Measurements from ENCODE around the gene FOXN3.

The FOXN3 gene

DNA sequence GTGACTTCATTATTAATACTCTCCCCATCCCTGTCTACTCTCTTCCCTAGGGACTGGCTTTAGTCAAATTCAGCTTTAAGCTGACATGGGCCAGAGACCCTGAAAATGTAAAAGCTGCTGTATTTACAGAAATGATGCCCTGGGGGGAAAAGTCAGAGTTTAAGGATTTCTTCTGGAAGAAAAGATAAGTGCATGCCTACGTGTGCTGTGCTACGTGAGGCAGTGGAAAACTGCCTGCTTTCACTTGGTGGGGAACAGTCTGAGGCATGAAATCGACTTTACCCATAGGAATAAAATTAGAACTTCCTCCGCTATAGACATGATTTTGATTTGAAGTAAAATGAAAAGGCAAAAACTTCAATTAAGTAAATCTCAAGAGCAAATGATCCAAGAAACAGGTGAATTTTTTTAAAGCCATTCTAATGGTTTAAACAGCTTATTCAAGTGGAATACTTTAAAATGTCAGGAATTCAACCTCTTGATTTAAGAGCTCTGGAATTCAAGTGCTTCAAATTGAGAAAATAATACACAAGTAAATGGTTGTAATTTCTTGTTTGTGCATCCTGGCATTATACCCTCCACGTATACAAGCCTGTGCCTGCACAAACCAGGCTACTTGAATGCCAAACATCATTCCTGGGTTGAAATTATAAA lies 168.5 kb downstream of the FOXN3 start:
- DNase-seq: no peak

DNA sequence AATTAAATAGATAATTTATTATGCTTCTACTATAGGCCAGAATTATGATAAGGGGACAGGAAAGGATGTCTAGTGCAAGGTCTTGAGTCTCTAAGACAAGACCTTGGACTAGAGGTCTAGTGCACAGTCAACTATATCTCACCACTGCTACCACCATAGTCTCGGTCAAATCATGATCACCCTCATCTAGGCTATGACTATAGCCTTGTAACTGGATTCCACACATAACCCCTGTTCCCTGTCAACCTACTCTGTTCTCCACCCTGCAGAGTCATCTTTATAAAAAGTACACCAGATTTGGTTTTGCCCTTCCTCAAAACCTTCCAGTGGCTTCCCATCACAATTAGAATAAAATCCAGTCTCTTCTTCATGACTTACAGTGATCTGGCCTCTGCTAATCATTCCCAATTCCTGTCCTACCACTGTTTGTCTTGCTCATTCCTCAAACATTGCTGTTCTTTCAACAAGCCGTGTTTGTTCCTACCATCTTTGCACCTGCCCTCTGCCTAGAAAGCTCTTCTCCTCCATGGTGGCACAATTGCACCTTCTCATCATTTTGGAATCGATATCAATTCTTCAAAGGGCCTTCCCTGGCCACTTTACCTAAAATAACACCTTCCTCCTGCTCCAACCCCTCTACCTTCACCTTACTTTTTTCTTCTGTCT lies 169.4 kb downstream of the FOXN3 start:
- DNase-seq: no peak

GRCh38 chr14:89246290-89246689 lies 170.7 kb downstream of the FOXN3 start:
- DNase-seq: no peak

DNA sequence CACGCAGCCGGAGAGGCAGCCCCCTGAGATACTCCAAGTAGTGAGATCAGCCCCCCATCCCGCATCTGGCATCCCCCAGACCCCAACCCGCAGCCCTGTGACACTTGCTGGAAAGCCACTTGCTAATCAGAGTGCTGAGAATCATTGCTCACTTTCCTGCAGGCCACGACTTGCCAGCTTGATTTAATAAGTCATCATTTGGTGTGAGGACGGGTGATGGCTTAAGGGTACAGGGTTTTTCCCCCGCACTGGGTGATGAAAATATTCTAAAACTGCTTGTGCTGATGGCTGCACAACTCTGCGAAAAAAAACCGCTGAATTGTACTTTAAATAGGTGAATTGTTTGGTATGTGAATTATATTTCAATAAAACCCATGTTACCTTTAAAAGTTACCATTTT lies 171.2 kb downstream of the FOXN3 start:
- no peak for DNase-seq

- no peak for DNase-seq
Observed at GRCh38 chr14:89244720-89245119, 172.3 kb downstream of the FOXN3 start.

- peak; percentile 75 for DNase-seq
Observed at GRCh38 chr14:89243741-89244140, 173.3 kb downstream of the FOXN3 start.

GRCh38 chr14:89243286-89243685 lies 173.7 kb downstream of the FOXN3 start:
- no peak for DNase-seq

DNA sequence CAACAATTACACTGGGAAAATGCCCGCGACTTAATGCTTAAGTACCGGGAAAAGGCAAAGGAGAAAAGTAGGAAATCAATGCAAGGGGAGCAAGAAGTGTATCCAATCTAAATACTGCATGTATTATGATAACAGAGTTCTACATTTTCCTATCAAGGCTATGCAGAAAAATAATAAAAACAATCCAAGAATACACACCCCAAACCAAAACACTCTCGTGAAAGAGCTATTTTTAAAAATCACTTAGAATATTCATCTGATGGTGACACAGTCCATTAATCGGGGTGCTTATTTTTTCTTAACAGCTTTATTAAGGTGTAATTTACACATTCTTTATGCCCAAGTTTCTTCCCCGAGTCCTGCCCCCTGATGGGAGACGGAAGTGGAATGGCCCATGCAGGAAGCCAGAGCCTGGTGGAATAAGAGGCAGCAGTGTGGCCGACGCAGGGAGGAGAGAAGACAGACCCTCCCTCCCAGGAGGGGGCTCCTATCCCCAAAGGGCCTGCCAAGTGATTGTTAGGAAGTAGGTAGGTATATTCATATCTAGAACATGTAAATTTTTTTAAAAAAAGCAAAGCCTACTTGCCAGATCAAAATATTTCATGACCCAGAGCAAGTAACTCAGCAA lies 174.3 kb downstream of the FOXN3 start:
- no peak for DNase-seq

DNA sequence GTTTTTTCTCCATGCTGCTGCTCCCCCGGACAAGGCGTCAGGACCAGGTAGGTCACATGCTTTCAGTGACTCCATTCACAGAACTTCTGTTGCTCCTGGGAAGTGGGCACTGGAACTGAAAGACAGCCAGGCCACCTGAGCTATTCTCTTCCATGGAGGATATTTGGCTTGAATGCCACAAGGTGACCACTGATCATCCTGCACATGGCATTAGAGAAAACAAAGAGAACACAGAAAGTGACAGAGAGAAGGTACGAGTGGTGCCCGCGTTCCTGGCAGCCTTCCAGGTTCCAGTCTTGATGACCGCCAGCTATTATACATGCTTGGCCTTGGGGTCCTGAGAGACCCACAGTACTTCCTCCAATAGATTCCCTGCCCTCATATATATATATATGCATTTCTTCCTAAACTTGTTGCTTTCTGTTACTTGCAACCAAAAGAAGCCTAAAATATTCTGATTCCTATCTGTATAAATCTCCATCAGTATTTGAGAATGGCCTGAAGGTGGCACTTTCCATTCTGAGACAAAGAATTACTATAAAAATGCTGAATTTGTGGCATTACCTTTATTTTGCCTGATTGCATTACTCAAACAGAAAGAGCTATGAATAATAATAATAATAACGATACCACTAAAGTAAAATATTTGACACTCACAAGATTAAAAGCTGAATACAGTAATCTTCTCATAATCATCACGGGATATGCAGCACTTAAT lies 174.9 kb downstream of the FOXN3 start:
- DNase-seq: no peak

DNA sequence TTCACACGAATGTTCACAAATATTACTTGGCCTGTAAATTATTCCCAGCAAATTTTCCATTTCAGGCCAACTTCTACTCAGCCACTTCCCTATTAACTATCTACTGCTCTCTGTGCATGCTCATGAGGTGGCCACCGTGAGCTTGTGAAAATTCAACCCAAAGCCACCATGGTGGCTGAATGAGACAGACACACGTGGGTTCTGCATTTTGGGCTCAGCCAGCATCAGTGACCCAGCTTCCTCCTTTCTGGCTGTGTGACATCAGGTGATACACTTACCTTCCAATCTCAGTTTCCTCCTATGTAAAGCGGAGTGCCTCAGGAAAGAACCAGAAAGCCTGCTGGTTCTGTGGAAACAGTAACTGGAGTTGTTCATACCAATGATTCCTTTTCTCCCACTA lies 175.8 kb downstream of the FOXN3 start:
- no peak for DNase-seq

- DNase-seq: no peak
Observed at GRCh38 chr14:89240414-89240813, 176.6 kb downstream of the FOXN3 start.

DNA sequence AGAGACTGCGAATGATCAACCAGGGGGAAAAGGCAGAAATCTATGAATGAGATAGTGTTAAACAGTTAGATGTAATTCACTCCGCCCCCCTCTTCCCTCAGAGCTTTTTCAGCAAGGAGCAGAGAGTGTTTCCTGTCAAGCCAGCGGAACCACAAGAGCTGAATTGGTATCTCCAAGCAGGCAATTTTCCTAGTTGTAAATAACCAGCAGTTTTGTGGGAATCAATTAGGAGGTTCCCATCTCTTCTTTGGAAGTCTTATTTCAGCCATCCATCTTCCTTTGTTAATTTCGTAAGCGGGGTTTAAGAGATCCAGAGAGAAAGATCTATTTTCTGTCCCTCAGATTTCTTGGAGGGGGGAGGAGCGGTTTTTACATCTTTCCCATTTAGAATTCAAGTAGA lies 178.0 kb downstream of the FOXN3 start:
- no peak for DNase-seq

DNA sequence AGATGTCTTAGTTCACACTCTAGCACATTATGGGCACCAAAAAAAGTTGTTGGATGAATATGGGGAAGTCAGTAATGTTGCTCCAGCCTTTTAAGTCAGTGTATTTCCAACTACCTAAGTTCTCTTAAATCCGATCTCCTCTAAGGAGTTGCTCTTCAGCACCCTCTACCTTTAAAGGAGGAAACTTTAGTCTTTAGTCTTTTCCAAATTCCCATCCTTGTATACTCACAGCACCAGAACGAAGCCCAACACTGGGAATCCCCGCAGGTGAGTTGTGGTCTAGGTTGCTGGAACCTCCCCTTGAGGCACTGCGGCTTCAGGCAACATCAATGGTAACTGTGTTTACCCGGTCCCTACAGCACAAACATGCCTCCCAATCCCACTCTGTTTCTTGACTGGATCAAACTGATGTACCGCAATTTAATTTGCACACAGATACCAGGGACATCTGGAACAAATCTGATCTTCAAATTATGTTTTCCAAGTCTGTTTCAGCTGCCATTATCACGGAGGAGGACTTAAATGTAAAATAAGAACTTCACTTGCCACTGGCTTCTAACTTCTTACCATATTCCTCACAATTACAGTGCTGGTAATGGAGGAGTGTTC lies 179.0 kb downstream of the FOXN3 start:
- DNase-seq: no peak

GRCh38 chr14:89236851-89237250 lies 180.2 kb downstream of the FOXN3 start:
- no peak for DNase-seq

DNA sequence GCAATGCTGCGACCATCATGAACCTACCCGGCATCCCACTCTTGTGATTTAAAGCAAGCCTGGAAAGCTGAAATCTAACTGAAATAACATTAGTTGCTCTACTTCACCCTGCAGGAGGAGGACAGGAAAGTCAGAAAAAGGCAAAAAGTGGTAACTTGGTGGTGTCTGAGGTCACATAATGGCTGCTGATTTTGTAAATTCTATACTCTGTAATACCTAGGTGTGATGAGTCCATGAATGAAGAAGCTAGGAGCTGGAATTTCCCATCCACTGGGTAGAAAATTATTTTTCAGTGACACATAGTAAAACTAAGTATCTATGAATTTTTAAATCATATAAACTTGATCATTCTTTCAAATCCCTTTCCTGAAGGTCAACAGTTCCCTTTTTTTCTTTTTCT lies 183.8 kb downstream of the FOXN3 start:
- no peak for DNase-seq

- no peak for DNase-seq
Observed at GRCh38 chr14:89232265-89233070, 184.6 kb downstream of the FOXN3 start.

- no peak for DNase-seq
Observed at GRCh38 chr14:89231426-89232113, 185.5 kb downstream of the FOXN3 start.

DNA sequence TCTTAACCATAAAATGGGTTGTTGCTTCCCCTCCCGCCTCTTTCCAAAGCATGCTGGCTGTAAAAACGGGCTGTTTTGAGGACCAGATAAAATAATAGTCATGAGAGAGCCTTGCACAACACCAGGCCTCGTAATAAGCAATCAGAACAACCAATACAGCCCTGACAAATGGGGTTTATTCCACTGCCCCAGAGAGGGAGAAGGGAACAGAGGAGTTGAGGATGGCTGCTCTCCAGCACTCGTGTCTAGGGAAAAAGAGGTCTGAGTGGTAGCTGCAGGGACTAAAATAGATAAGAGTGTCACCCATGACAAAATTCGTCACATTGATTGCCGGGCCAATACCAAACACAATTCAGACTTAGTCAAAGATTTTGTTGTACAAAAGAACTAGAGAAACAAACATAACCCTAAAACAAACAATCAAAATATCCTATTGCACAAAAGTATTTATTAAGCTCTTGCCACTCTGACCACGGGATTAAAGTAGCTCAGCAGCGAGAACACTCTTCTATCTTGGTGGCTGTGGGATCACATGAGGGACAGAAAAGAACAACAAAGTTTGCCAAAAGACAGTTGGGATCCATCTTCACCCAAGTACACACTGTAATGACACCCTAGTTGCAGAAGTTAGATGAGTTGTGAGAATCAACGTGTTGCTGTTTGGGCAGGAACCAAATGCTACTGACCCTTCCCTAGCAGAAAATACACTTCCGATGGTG lies 188.0 kb downstream of the FOXN3 start:
- DNase-seq: no peak

DNA sequence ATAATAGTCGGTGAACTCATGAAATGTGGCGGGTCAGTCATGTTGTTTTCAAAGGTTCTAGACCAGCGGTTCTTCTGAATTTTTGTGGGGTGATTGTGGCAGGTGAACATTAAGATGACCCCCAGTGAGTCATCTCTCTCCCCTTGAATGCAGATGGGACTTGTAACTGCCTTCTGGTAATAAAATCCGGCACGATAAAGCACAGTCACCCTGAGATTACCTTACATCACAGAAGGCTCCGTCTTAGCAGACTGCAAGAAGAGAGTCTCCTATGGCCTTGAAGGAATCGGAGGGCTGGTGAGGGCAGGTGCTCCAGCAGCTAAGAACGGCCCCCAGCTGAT lies 189.6 kb downstream of the FOXN3 start:
- DNase-seq: no peak

- no peak for DNase-seq
Observed at GRCh38 chr14:89226801-89227495, 190.1 kb downstream of the FOXN3 start.

DNA sequence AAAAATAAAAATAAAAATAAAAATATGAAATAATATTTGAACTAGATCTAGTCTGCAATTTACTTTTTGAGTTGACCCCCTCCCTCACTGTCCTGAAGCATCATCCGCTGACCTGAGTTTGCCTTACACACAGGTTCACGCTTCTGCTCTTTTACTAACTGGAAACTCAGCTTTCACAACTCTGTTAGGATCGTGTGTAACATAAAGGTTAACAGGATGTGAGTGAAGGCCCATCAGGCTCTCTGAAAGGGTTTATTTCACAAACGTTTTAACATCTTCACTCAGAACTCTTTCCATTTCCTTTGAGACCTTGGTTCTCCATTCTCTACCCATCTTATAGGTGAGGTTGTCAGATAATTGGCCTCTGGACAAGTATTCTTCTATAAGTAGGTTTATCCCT lies 191.4 kb downstream of the FOXN3 start:
- DNase-seq: no peak
